ENCODE results near the gene KCNQ1.

Gene KCNQ1

DNA sequence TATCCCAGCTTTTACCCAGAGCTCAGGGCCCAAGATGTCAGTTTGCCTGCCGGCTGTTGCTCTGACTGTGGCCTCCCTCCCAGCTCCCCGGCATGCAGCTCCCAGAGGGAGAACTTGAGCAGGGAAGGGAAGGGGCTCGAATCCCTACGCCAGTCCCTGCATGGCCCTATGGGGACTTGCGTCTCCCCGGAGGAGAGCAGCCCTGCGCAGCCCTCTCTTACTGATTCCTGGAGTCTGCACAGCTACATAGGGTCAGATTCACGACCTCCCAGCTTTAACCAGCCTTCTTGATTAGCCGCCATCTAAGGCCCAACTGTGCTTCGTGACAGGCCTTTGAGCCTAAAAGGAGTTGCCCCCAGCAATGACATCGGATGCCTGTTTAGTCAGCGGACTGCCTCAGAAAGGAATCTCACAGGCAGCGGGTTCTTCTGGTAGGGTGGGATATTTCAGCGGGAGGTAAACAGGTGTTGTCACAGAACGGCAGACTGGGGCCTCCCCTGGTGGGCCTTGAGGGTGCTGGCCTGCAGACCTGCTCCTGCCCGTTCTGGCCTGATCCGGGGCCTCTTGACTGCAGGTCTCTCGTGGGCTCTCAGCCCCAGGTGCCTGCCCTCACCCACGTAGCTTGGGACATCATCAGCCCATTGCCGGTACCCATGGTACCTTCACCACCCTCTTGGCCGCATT lies 298.8 kb downstream of the KCNQ1 start:
- Mint-ChIP-seq H3K4me1 (ENCODE audit: low read depth) (no peaks in the 10 kb centered on the region), H3K9me3 (no peaks in the 10 kb centered on the region), H3K27ac (no peak overlapping the region), H3K36me3 (ENCODE audit: low read depth) (no peaks in the 10 kb centered on the region), H3K4me3 (no peak overlapping the region), H3K27me3 (no peaks in the 10 kb centered on the region)

- Mint-ChIP-seq H3K36me3 (ENCODE audit: low read depth) (no peaks in the 10 kb centered on the region), H3K27me3 (no peaks in the 10 kb centered on the region), H3K27ac (no peak overlapping the region), H3K4me3 (no peak overlapping the region), H3K9me3 (no peaks in the 10 kb centered on the region), H3K4me1 (ENCODE audit: low read depth) (no peaks in the 10 kb centered on the region)
Measured at GRCh38 chr11:2744166-2744565, 299.4 kb downstream of the KCNQ1 start.

GRCh38 chr11:2745511-2745910 lies 300.7 kb downstream of the KCNQ1 start:
- H3K4me3 Mint-ChIP-seq = no peak overlapping the region
- H3K9me3 Mint-ChIP-seq = no peaks in the 10 kb centered on the region
- H3K27me3 Mint-ChIP-seq = no peaks in the 10 kb centered on the region
- no peaks in the 10 kb centered on the region for H3K4me1 Mint-ChIP-seq (ENCODE audit: low read depth)
- no peaks in the 10 kb centered on the region for H3K36me3 Mint-ChIP-seq (ENCODE audit: low read depth)
- H3K27ac Mint-ChIP-seq = no peak overlapping the region

- Mint-ChIP-seq H3K4me3 (no peak overlapping the region), H3K36me3 (ENCODE audit: low read depth) (no peaks in the 10 kb centered on the region), H3K27me3 (no peaks in the 10 kb centered on the region), H3K27ac (no peak overlapping the region), H3K4me1 (ENCODE audit: low read depth) (no peaks in the 10 kb centered on the region), H3K9me3 (no peaks in the 10 kb centered on the region)
Measured at GRCh38 chr11:2746401-2747247, 301.8 kb downstream of the KCNQ1 start.

GRCh38 chr11:2747248-2748027 lies 302.6 kb downstream of the KCNQ1 start:
- Mint-ChIP-seq H3K4me3 (no peak overlapping the region), H3K27me3 (no peaks in the 10 kb centered on the region), H3K9me3 (no peaks in the 10 kb centered on the region), H3K27ac (no peak overlapping the region), H3K4me1 (ENCODE audit: low read depth) (no peaks in the 10 kb centered on the region), H3K36me3 (ENCODE audit: low read depth) (no peaks in the 10 kb centered on the region)

DNA sequence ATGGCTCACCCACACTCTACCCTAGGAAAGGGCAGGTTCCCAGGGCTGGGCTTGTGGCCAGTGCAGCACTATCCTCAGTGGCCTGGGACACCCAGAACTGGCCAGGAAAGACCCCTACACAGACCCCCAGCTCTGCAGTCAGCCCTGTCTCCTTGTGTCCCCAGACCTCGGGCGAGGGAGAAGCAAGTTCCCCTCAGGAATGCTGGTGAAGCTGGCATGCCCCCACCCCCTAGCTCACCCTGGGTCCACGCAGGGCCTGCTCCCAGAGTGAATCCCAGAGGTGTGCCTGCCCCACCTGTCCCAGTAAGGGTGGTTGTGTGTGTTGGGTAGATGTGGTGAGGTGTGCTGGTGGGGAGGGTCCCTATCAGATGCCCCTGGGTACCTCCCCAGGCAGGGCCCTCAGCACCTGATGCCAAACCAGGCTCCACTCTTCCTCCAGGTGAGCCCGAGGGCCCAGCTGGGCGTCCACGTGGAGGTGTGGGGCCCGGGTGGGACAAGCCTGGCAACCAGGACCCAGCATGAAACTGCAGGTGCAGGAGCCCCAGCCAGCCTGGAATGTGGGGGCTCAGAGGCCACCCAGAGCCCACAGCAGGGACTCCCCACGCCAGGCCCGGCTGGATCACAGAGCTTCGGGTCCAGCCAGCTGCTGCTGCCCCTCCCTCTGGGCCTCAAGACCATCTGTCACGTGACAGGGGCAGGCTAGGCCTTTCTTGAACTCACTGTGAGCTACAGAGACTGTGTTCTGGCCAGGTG lies 303.4 kb downstream of the KCNQ1 start:
- H3K27me3 Mint-ChIP-seq = no peaks in the 10 kb centered on the region
- H3K4me3 Mint-ChIP-seq = no peak overlapping the region
- no peaks in the 10 kb centered on the region for H3K36me3 Mint-ChIP-seq (ENCODE audit: low read depth)
- no peaks in the 10 kb centered on the region for H3K4me1 Mint-ChIP-seq (ENCODE audit: low read depth)
- H3K9me3 Mint-ChIP-seq = no peaks in the 10 kb centered on the region
- H3K27ac Mint-ChIP-seq = no peak overlapping the region

GRCh38 chr11:2748814-2749554 lies 304.2 kb downstream of the KCNQ1 start:
- H3K4me3 Mint-ChIP-seq = no peak overlapping the region
- H3K36me3 Mint-ChIP-seq (ENCODE audit: low read depth) = no peaks in the 10 kb centered on the region
- H3K4me1 Mint-ChIP-seq (ENCODE audit: low read depth) = no peaks in the 10 kb centered on the region
- H3K9me3 Mint-ChIP-seq = peaks cover 4% of the 10 kb centered on the region
- no peaks in the 10 kb centered on the region for H3K27me3 Mint-ChIP-seq
- H3K27ac Mint-ChIP-seq = no peak overlapping the region

DNA sequence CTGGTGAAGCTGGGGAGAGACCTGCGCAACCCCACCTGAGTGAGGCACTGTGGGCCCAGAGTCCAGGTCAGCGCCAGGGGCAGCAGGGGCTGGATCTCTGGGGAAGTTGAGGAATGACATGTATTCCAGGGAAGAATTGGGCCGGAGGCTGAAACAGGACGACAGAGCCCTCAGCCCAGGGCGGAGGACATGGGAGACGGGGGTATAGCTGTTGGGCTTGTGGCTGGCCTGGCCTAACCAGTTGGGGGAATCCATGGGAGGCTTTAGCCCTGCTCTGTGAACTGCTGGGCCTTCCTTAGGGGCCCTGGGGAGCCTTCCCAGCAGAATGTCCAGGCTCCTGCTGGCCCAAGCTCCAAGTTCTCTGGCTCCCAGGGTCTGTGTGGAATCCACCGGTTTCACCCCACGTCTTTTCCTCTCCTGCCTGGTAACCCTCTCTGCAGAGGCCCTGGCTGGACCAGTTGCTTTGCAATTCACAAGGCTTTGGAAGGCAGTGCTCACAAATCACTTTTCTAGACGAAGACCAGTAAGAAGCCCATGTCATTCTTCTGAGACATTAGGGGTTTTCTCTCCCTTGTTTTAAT lies 305.4 kb downstream of the KCNQ1 start:
- Mint-ChIP-seq H3K27me3 (no peaks in the 10 kb centered on the region), H3K9me3 (peaks cover 4% of the 10 kb centered on the region), H3K4me1 (ENCODE audit: low read depth) (no peaks in the 10 kb centered on the region), H3K36me3 (ENCODE audit: low read depth) (peaks cover 6% of the 10 kb centered on the region), H3K27ac (no peak overlapping the region), H3K4me3 (no peak overlapping the region)

- H3K27ac Mint-ChIP-seq = no peak overlapping the region
- no peaks in the 10 kb centered on the region for H3K4me1 Mint-ChIP-seq (ENCODE audit: low read depth)
- H3K27me3 Mint-ChIP-seq = no peaks in the 10 kb centered on the region
- no peak overlapping the region for H3K4me3 Mint-ChIP-seq
- peaks cover 6% of the 10 kb centered on the region for H3K36me3 Mint-ChIP-seq (ENCODE audit: low read depth)
- peaks cover 4% of the 10 kb centered on the region for H3K9me3 Mint-ChIP-seq
Measured at GRCh38 chr11:2750682-2751522, 306.1 kb downstream of the KCNQ1 start.

DNA sequence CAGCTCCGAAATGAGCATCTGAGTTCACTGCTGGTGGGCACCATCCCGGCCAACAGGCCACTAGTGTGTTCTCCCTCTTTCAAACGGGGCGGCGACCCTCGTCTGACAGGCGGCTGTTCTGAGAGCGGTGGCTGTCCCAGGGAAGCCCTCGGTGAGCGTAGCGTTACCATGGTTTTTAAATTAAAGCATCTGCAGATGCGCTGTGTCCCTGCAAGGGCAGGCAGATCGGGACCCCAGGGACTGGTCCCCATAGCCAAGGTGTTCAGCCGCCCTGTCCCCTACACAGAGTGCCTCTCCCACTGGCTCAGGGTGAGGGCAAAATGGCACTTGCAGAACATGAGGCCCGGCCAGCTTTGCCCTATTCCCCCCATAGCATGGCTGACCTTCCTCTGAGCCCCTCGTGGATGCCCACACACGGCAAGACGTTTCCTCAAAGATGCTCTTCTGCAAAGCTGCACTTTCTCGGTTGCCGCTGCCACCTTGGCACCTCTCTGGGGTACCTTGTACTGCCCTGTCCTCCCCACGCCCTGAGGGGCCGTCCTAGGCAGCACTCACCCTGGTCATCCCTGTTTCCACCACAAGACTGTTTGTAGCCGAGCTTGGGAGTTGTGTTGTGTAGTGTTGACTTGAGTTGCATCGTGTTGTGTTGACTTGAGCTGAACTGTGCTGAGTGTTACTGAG lies 306.9 kb downstream of the KCNQ1 start:
- peaks cover 6% of the 10 kb centered on the region for H3K36me3 Mint-ChIP-seq (ENCODE audit: low read depth)
- no peaks in the 10 kb centered on the region for H3K4me1 Mint-ChIP-seq (ENCODE audit: low read depth)
- H3K27me3 Mint-ChIP-seq = no peaks in the 10 kb centered on the region
- no peak overlapping the region for H3K27ac Mint-ChIP-seq
- no peak overlapping the region for H3K4me3 Mint-ChIP-seq
- peaks cover 4% of the 10 kb centered on the region for H3K9me3 Mint-ChIP-seq

DNA sequence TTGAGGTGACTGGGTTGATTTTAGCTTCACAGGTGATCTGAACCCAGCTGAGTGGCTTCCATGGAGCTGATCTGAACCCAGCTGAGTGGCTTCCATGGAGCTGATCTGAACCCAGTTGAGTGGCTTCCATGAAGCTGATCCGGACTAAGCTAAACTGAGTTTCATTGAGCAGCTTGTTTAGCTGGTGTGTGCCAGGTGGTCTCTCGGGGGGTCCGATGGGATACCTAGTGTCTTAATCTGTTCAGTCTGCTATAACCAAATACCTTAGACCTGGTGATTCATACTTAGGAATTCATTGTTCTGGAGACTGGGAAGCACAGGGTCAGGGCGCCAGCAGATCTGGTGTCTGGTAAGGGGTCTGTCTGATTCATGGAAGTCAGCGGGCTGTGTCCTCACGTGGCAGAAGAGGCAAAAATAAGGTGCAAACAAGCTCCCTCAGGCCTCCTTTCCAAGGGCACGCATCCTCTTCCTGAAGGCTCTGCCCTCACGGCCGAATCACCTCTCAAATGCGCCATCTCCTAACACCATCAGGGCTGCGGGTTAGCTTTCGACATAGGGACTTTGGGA lies 307.5 kb downstream of the KCNQ1 start:
- Mint-ChIP-seq H3K9me3 (peaks cover 4% of the 10 kb centered on the region), H3K4me1 (ENCODE audit: low read depth) (no peaks in the 10 kb centered on the region), H3K4me3 (no peak overlapping the region), H3K27ac (no peak overlapping the region), H3K36me3 (ENCODE audit: low read depth) (peaks cover 6% of the 10 kb centered on the region), H3K27me3 (no peaks in the 10 kb centered on the region)

- Mint-ChIP-seq H3K27me3 (no peaks in the 10 kb centered on the region), H3K4me1 (ENCODE audit: low read depth) (no peaks in the 10 kb centered on the region), H3K4me3 (no peak overlapping the region), H3K9me3 (peaks cover 4% of the 10 kb centered on the region), H3K36me3 (ENCODE audit: low read depth) (peaks cover 6% of the 10 kb centered on the region), H3K27ac (no peak overlapping the region)
Measured at GRCh38 chr11:2752923-2753322, 308.1 kb downstream of the KCNQ1 start.

Measured in stimulated activated naive CD8-positive, alpha-beta T cell treated with anti-CD3 and anti-CD28 coated beads, Interleukin-15, Interleukin-2, amounts not matched to agents 100 ng/mL and 50 ng/mL, for 24 hours (primary cell).